ENCODE measurements around the gene HOTAIR. TPM values are rescaled to one million over a fixed set of nuclear protein-coding genes. Genes with fewer than 3 reads are reported as not detected.

The HOTAIR gene
- total RNA-seq, 2 donors from 2014 or later, result not detected

Small RNAs within 50 kb of the gene (microRNA-seq; reads per million reads assigned to microRNA genes)
- gene MIR196A2, result 0.60 to 8.2 reads per million in 2 donors

Other genes with a start within 250 kb of the HOTAIR start
- 100 to 1,000 TPM; 141 to 160 TPM for gene CALCOCO1, start 247.5 kb downstream of the HOTAIR start, total RNA-seq
- gene CISTR, start 223.0 kb downstream of the HOTAIR start, total RNA-seq, result 1 to 10 TPM; 1.4 to 1.9 TPM
- not detected for gene HOXC13, start 36.1 kb downstream of the HOTAIR start, total RNA-seq
- not detected for gene HOXC12, start 20.1 kb downstream of the HOTAIR start, total RNA-seq
- gene HOXC11, start 1.8 kb downstream of the HOTAIR start, total RNA-seq, result not detected
- not detected for gene HOXC10, start 10.2 kb upstream of the HOTAIR start, total RNA-seq
- gene HOXC9, start 25.2 kb upstream of the HOTAIR start, total RNA-seq, result not detected
- gene HOXC8, start 34.0 kb upstream of the HOTAIR start, total RNA-seq, result not detected
- under 1 TPM in 1 of 2 donors, not detected in 1; 0.50 TPM for gene HOXC6, start 53.5 kb upstream of the HOTAIR start, total RNA-seq
- gene HOXC5, start 58.1 kb upstream of the HOTAIR start, total RNA-seq, result not detected
- gene HOXC4, start 78.9 kb upstream of the HOTAIR start, total RNA-seq, result under 1 TPM; 0.16 to 0.35 TPM
- gene SMUG1, start 214.0 kb upstream of the HOTAIR start, total RNA-seq, result 10 to 100 TPM; 17.9 to 18.0 TPM